Embryonic facial prominence (tissue), 1 donor: ENCODE measurements around the gene PLXNA2.

ENCODE experiments used
- DNase-seq: peaks from one replicate; pipeline ENCODE4 v3.0.0-alpha.2; 2016; ENCODE audit errors: extremely low spot score

Gene PLXNA2

DNA sequence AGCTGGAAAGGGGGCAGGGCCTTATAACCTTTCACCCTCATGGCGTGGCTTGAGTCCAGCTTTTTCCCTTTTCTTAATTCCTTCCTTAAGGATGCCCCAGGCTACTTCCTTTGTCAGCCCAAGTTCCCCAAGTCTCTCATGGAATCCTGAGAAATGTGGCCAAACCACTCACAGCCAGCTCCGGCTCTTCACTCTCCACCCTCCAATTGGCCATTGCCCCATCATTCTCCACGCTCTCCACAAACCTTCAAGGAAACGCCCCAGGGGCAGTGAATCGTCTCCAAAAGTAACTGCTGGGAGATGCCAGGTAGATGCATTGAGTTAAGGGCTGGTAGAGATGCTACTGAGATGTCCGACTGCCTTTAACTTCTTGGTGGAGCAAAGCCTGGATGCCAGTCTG is 219.8 kb downstream of the PLXNA2 start:
- DNase-seq: no peak

DNA sequence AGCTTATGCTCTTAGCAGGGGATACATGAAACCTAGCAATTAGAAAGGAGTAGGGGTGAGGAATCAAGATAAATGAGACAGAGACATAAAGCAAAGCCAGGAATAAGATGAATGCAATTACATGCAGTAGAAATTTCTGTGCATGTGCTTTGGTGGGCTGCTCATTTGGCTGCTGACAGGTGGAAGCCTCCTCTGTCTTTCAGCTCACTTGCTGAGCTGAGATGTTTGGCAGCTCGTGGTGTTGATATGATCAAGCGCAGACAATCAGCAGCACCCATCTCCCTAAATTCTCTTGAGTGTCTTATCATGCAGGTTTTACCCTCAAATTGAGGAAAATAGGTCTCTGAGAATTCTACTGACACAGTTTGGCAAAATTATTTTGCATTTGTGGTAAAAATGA is 224.9 kb downstream of the PLXNA2 start:
- no peak for DNase-seq

DNA sequence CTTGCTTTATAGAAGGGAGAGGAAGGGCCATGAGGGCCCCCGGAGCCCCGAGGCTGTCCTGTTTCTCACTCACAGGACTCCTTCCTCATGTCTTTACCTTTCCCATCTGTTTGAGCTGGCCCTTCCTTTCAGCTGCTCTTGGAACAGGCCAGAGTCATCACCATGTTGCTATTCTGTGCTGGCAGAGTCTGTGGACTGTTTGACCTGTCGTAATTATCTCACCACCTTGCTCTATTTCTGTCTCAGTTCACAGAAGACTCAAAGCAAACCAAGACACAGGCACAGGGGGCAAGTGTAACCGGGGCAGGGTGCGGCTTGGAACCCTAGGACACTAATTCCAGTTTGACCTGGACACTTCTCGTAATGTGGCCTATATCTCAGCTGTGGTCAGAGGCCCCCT is 228.9 kb downstream of the PLXNA2 start:
- no peak for DNase-seq

DNA sequence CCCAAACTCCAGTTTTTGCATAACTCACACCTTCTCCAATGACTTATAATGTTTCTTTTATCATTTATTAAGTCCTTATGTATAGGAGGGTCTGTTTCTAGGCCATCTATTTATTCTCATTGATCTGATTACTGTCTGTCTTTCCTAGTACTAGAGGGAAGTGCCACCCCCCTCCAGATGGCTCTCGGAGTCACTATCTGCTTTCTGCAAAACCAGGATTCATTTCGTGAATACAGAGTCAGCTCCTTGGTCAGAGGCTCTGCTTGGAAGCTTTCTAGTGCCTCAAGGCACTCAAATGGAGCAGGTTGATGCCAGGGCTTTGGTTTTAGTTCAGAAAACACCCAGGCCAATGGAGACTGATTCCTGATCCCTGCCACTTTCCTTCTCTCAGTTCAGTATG is 231.0 kb downstream of the PLXNA2 start:
- DNase-seq: no peak

DNA sequence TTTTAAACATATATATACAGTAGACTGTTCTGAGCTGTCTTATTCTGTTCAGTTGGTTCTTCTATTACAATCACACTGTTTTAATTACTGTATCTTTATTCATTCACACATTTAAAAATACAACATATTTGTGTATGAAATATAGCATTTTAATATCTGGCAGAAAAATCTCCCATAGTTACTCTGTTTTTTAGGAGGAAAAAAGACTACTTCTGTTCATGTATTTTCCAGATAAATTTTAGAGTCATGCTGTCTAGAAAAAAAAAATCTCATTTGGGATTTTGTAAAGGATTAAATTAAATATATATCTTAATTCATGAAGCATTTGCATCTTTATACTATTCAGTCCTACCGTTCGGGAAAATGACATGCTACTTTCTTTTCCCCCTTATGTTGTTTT is 231.5 kb downstream of the PLXNA2 start:
- no peak for DNase-seq

DNA sequence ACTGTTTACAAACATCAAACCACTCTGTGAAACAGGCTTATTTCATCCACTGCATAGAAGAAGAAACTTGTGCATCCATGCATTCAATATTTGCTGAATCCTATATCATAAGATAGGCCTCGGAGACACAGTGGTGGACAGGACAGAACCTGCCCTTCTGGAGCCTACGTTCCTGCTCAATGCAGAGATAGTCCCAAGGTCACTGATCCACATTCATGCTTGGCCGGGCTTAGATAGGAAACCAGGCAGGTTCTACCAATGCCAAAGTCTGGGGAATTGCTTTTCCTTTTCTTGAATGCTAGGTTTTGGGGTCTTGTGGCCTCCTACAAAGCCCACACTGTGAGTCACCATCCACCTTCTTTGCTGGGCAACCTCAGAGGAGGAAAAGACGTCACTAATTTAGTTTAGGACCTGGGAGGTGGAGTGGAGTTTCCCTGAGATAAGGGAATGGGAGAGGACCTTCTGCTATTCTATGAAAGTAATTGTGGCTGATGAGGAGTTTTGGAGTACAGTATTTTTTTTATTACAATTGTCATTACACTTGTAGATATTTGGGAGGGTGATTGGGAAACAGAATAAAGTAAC is 233.6 kb downstream of the PLXNA2 start:
- no peak for DNase-seq

DNA sequence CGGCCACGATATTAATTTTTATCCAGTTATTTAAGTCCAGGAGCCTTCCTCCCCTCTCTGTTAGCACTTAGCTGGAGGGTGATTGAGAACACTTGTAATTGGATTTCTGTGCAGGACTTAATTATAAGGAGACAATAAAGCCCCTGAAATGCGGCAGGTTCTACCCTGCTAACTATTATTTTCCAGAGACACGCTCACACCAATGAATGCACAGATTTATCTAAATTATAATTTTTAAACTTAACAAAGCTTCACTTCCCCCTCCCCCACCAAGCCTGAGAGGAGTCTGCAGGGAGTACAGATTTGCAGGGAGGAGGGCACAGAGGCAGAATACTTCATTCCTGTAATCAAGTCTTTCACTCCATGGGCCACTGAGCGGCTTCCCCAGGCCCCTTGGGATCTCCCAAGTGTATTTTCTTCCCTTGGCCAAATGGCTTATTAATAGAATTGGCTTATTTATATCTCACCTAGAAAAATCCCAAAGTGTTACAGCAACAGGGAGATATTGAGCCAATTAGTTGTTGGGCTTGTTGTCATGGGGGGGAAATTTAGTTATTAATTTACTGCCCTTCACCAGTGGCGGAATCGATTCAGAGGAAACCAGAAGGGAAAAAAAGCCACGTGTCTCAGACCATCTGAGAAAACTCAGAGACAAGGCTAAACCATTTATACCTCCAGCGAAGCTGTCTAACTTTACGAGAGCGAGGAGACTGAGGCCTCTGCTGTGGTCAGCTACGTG is 234.3 kb downstream of the PLXNA2 start:
- DNase-seq: no peak

DNA sequence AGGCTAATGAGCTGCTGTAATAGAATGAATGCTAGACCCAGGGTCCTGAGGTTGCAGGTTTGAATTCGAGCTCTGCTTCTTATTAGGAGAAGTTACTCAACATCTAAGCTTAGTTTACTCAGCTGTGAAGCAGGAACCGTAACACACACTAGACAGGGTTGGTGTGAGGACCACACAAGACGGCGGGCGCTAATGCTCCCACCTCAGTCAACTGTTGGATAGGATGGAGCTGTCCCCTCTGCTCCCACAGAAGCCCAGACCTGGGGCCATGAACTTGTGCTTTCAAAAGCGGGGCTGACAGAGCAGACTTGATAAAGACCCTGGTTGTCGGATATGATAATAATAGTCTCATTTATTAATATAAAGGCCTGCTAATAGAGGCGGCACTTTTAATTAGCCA is 234.9 kb downstream of the PLXNA2 start:
- no peak for DNase-seq

DNA sequence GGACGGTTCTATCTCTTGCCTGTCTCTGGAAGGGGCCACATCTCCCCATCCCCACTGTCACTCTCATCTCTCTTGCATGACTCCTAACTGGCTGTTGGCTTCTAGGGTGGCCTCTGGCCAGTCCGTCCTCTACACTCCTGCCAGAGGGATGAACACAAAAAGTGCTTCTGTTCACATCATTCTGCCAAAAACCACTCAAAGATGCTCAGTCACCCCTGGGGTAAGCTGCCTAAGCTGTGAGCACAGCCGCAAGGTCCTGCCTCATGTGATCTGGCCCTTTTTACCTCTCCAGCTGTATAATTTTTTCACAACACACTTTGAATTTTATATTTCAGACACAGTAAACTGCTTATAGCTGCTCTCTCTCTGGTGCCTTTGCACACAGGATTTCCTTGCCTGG is 235.7 kb downstream of the PLXNA2 start:
- DNase-seq: no peak

DNA sequence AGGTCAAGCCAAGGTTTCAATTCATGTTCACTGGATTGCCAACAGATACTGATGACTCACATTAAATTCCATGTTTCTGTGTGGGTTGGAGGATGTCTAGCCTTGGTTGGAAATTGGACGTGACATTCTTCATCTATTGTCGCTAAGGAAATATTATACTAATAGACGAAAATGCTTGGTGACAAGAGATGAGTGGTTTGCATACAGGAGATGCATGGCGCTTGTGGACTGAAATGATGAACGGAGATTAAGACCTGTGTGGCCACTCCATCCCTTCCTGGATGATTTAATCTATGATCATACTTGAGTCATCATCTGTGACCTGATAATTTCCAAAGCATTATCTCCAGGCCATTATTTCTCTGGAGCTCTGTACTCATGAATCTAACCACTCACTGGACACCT is 236.2 kb downstream of the PLXNA2 start:
- DNase-seq: no peak

DNA sequence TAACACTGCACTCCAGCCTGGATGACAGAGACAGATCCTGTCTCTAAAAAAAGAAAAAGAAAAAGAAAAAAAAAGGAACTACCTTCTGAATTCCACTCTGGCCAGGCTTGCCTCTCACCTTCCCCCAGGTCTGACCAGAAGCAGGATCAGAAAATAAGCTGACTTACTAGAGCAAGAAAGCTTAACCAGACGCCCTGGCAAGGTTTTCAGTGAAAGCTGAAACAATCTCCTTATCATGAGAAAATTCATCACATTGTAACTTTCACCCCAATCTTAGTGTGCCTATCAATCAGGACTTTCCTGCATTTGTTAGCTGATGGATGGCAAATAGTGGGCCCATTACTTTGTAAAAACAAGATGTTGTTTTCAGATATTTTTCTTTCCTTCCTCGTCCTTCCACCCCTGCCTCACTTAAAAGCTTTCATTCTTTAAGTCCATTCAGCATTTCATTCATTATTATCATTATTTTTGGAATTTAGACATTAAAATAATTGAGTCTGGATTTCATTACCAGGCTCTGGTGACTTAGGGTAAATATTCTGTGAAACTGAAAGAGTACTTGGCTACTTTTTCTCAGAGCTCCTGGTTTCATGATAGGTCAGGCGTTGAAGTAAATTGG is 236.8 kb downstream of the PLXNA2 start:
- no peak for DNase-seq

DNA sequence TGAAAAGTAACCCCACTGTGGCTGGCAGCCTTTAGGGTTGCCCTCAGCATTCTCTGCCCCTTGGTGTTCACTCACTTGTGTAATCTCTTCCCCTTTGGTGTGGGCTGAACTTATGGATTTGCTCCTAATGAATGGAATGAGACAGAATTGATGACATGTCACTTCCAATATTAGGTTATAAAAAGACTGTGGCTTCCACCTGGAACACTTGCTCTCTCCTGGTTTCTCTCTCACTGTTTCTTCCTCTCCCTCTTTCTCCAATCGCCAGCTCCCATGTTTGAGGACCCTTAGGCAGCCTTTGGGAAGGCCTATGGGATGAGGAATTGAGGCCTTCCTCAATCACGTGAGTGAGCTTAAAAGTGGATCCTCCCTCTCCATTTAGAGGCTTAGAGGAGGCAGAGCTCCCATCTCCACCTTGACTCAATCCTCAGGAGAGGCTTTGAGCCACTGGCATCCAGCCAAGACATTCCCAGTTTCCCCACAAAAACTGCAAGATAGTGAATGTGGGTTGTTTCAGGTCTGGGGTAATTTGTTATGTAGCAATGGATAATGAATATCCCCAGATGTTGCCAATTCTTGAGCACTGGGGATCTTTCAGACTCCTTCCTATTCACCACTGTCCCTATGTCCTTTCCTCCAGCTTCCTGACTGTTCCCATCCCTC is 237.8 kb downstream of the PLXNA2 start:
- no peak for DNase-seq

DNA sequence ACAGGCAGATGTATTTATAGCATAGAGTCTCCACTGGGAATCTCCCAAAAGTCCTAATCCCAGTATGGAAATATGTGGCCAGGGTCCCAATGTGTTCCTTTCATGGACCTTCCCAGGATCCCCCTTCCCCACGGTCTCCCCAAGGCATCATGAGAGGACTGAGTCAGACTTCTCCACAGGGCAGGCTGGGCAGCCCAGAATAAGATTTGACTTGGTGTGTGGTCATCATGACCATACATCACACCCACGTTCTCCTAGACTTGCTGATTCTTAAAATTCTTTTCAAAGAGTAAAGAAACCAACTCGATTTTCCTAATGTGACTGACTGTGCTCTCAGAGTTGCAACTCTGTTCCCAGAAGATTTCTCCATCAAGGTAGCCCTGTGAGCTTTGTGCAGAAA is 239.3 kb downstream of the PLXNA2 start:
- no peak for DNase-seq

DNA sequence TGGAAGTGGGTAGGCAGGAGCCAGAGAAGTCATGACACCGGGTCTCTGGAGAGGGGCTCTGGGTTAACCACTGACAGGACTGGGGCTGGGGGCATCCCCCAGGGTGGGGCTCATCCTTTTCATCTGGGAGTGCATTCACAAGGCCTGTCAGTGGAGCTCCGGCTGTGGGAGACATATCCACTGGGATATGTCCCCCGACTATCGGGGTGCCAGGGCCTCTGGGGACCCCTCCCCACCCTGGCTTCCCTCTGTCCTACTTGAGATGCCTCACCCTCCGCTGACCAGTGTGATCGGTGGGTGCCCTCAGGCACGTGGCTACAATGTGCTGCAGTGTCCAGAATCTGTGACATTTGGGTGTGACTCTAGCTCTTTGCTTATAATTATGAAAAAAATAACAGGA is 240.9 kb downstream of the PLXNA2 start:
- no peak for DNase-seq

DNA sequence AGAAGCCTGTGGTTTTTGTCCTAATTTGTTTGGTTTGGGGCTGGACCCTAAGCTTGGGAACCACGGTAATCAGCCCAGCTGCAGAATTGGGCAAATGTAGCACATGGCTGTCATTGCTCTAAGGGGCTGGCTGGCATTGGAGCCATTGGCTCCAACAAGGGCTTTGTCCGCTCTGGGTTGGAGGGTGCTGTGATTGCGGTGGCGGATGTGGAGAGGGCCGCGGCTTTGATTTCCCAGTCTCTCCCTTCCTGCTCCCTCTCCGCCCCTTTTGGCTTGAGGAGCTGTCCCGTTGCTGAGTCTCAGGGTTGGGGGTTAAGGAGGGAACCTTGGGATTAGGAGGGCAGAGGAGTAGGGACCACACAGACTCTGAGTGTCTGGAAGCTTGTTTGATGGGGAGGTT is 241.5 kb downstream of the PLXNA2 start:
- DNase-seq: no peak

DNA sequence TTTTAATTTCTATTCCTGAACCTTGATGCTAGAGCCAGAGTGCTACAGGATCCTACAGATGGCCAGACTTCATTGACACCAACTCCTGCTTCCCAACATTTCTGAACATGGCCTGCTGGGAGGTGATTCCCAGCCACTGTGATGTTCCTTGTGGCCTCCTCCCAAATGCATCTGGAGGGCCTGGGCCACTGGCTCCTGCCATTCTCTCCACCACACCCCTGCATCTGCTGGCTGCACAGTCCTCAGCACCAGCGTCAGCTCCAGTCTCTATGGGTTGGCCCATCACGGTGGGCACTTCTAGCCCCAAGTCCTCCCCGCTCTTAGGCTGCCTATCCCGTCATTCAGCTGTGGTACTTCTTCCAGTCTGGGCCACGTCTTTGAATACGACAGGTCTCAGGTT is 242.1 kb downstream of the PLXNA2 start:
- no peak for DNase-seq

DNA sequence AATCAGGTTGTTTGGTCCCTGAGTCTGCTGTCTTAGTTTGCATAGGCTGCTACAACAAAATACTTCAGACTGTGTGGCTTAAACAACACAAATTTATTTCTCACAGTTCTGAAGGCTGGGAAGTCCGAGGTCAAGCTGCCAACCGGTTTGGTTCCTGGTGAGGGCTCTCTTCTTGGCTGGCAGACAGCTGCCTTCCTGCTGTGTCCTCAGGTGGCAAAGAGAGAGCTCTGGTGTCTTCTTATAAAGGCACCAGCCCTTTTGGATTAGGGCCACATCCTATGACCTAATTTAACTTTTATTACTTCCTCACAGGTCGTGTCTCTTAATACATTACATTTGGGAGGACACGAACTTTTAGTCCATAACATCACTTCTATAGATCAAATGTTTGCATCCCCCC is 243.7 kb downstream of the PLXNA2 start:
- DNase-seq: no peak

DNA sequence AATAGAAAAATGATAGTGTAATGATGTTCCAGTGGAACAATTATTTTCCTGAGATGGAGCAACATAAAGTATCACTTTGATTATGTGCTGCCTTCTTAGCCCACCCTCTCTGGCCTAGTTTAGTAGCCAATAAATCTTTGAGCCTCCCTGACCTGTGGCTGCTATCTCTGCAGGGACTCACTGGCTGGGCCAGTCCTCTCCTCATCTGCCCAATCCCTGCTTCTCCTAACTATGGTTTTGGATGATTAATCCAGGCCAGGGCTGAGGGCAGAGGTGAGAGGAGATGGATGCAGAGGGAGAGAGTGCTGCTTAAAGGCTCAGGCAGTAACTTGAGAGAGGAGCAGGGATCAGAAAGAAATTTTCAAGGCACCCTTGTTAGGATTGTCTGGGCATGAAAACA is 244.2 kb downstream of the PLXNA2 start:
- DNase-seq: no peak

DNA sequence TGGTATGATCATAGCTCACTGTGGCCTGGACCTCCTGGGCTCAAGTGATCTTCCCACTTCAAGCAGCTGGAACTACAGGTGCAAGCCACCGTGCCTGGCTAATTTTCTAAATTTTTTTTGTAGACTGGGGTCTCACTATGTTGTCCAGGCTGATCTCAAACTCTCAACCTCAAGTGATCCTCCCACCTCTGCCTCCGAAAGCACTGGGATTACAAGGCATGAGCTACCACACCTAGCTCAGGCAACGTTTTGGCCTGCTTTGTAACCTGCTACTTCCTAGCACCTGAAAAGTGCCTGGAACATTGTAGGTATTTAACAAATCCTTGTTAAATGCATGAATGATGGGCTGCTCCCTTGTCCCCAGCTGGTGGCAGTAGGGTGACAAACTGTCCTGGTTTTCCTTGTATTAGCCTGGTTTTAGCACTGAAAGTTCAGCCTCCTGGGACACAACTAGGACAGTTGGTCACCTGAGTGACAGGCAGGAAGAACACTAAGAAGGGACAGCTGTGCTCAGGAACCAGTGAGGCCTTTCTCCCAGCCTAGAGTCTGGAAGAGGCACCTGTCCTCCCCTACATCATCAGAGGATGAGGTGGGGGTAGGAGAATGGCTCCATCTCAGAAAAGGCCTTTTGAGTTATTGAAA is 244.8 kb downstream of the PLXNA2 start:
- no peak for DNase-seq

DNA sequence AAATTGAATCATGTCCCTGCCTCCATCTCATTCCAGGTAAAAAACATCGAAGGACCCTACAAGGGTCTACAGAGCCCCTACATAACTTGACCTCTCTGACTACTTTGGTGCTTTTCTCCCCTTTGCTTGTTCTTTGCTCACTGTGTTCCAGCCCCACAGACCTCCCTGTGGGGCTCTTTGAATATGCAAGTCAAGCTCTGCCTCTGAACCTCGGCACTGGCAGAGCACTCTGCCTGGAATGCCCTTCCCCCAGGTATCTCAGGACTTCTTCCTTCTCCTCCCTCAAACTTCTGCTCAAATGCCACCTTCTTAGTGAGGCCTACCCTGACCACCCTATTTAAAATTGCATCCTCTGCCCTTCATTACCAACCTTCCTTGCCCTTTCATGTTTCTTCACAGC is 245.5 kb downstream of the PLXNA2 start:
- DNase-seq: no peak

DNA sequence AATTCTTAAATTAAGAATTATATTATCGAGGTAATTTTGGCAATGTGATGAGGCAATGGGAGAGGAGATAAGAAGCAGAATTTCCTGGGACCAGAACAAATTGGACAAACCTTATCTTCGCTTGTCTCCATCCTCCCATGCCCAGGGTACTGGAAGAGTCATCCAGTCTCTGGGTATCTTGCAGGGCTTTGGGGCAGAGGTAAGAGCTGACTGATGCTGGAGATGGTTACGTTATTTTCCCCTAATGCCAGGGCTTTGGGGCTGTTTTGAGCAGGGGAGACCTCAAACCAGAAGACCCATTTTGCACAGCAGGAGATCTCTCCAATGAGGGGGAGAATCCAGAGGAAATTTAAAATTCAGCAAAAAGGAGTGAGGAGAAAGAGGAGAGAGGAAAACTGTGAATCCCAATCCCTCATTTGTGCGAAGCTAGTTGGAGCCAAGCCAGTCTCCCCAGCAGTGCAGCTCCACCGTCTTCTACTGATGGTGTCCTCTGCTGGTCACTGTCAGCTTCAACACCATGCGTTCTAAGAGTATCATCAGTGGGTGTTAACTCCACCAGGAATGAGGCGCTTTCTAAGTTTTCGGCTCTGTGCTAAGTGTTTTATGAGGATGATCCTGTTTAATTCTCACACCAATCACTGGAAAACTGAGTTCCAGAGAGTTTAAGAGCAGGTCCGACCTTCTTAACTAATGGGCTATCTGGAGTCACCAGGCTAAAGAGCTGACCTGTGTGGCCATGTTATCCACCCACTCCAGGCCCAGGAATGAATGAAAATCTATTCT is 246.5 kb downstream of the PLXNA2 start:
- peak; percentile 45 for DNase-seq

DNA sequence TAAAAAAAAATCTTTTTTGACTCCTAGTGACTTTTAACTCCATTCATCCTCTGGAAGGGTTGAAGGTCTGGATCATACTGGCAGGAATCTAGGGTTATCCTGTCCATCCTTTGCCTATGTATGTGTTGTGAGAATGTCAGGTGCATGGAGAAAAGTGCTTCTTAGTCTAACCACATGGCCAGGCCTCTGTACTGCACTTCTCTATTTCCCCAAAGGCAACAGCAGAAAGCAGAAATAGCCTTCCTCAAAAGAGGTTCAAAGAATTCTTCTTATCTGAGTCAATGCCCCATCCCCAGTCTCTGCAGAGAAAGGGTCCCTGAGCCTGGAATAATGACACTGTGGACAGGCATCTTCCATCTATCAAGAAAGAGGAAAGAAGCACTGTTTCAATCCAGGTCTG is 247.5 kb downstream of the PLXNA2 start:
- DNase-seq: no peak
